ENCODE measurements around the gene LMAN2. TPM values are rescaled to one million over a fixed set of nuclear protein-coding genes. Genes with fewer than 3 reads are reported as not detected.

Gene LMAN2
- total and polyA plus RNA-seq, 2 experiments from 2014 or later: 153 to 227 TPM

GRCh38 chr5:177335701-177336065 is 15.8 kb downstream of the LMAN2 start (continued):
- no peak for TF ChIP-seq ZNF462 (CRISPR knock-in tag; IDR thresholded peaks at IDR 0.05)

GRCh38 chr5:177334781-177335700 is 16.4 kb downstream of the LMAN2 start:
- H3K4me3 Mint-ChIP-seq: no peak overlapping the region
- H3K27me3 Mint-ChIP-seq (ENCODE audit: insufficient read depth, low read depth, poor library complexity): peaks cover 11% of the 10 kb centered on the region
- peaks cover 7% of the 10 kb centered on the region; the same call in 1 of the 2 replicates for H4K20me1 ChIP-seq (replicated peaks; ENCODE audit: insufficient read depth)
- H3K27me3 ChIP-seq (ENCODE audit: insufficient read depth): no peaks in the 10 kb centered on the region
- DNase-seq (ENCODE audit: low spot score) (no peak), ATAC-seq (no peak)
- H3K9me2 ChIP-seq (ENCODE audit: insufficient read depth): no peaks in the 10 kb centered on the region
- H3K4me1 Mint-ChIP-seq: peaks cover 23% of the 10 kb centered on the region
- no peak overlapping the region for H2AFZ ChIP-seq
- 0 out of 2 replicates have a peak overlapping the region, but pooled peaks have one; percentile 36 for H3K27ac Mint-ChIP-seq
- peaks cover 5% of the 10 kb centered on the region; the same call in 1 of the 2 replicates for H3K36me3 ChIP-seq (ENCODE audit: insufficient read depth)
- H3K36me3 Mint-ChIP-seq (ENCODE audit: low read depth): peaks cover 62% of the 10 kb centered on the region
- no peak overlapping the region for H3K4me3 ChIP-seq
- H3K9me3 Mint-ChIP-seq: no peaks in the 10 kb centered on the region
- H3K4me2 ChIP-seq: no peak overlapping the region
- peaks cover 5% of the 10 kb centered on the region; the same call in 1 of the 2 replicates for H3K79me2 ChIP-seq (replicated peaks; ENCODE audit: insufficient read depth)
- no peaks in the 10 kb centered on the region; the same call in 1 of the 2 replicates for H3K4me1 ChIP-seq (ENCODE audit: insufficient read depth)
- no peaks in the 10 kb centered on the region for H3F3A ChIP-seq (replicated peaks; ENCODE audit: low read depth)
- H3K27ac ChIP-seq (ENCODE audit: low read depth): no peak overlapping the region
- TF ChIP-seq JUNB (IDR thresholded peaks at IDR 0.05; ENCODE audit: unreplicated experiment) (no peak), STAT1 (IDR thresholded peaks at IDR 0.05; ENCODE audit: unreplicated experiment) (no peak), REST (IDR thresholded peaks at IDR 0.05; ENCODE audit: unreplicated experiment) (no peak), EZH2phosphoT487 (IDR thresholded peaks at IDR 0.05; ENCODE audit: unreplicated experiment) (no peak), POLR2AphosphoS5 (IDR thresholded peaks at IDR 0.05; ENCODE audit: low read depth) (no peak), ZNF114 (CRISPR knock-in tag; IDR thresholded peaks at IDR 0.05) (no peak), EZH2 (IDR thresholded peaks at IDR 0.05; ENCODE audit: low read depth, unreplicated experiment) (no peak), CREB1 (CRISPR knock-in tag; IDR thresholded peaks at IDR 0.05; ENCODE audit: low read depth) (no peak)

Measured in GM23338 (cell line).